Liver (tissue), 3 donors: ENCODE results near the gene TCF12.

ENCODE experiments used
- CTCF ChIP-seq: fragments of 150-350 bp; IDR thresholded peaks from 2 replicates; pipeline ENCODE4 v1.5.1; 2017; ENCODE audit warnings: improper control_type of control experiment, low read depth, low read length; ENCODE audit not compliant: missing input control
- EGR1 ChIP-seq, 2 donors: IDR thresholded peaks; 2 replicates each; pipeline ENCODE4 v1.6.1; 2016 to 2018; ENCODE audit warnings: antibody characterized with exemption in 2 of 2, low read depth in 2 of 2
- FOXA1 ChIP-seq: IDR thresholded peaks from 2 replicates; pipeline ENCODE4 v1.6.1; 2016; ENCODE audit warnings: antibody characterized with exemption
- FOXA2 ChIP-seq: IDR thresholded peaks from 2 replicates; pipeline ENCODE4 v1.6.1; 2016; ENCODE audit warnings: antibody characterized with exemption
- GABPA ChIP-seq, 2 donors: IDR thresholded peaks in 1 of 2; conservative IDR thresholded peaks in 1 of 2; 2 replicates each; pipeline ENCODE4 v1.6.1; 2016; ENCODE audit warnings: antibody characterized with exemption in 2 of 2, mild to moderate bottlenecking in 1 of 2, moderate library complexity in 1 of 2
- JUND ChIP-seq, 2 donors: IDR thresholded peaks; 2 replicates each; pipeline ENCODE4 v1.6.1; 2016; ENCODE audit warnings: antibody characterized with exemption in 2 of 2
- MAX ChIP-seq: IDR thresholded peaks from 2 replicates; pipeline ENCODE4 v1.6.1; 2016; ENCODE audit warnings: antibody characterized with exemption
- RAD21 ChIP-seq, 2 donors: IDR thresholded peaks; 2 replicates each; pipeline ENCODE4 v1.6.1; 2016; ENCODE audit warnings: antibody characterized with exemption in 2 of 2, mild to moderate bottlenecking in 2 of 2
- REST ChIP-seq: IDR thresholded peaks from 2 replicates; pipeline ENCODE4 v1.6.1; 2016; ENCODE audit warnings: antibody characterized with exemption, mild to moderate bottlenecking
- RXRA ChIP-seq, 2 donors: IDR thresholded peaks; 2 replicates each; pipeline ENCODE4 v1.6.1; 2017 to 2018; ENCODE audit warnings: antibody characterized with exemption in 2 of 2, mild to moderate bottlenecking in 1 of 2
- TAF1 ChIP-seq: conservative IDR thresholded peaks from 2 replicates; pipeline ENCODE4 v1.6.1; 2016; ENCODE audit warnings: antibody characterized with exemption, mild to moderate bottlenecking
- YY1 ChIP-seq: IDR thresholded peaks from 2 replicates; pipeline ENCODE4 v1.6.1; 2016; ENCODE audit warnings: antibody characterized with exemption, mild to moderate bottlenecking
- ZBTB33 ChIP-seq: IDR thresholded peaks from 2 replicates; pipeline ENCODE4 v1.6.1; 2016; ENCODE audit warnings: antibody characterized with exemption
- donor health status: healthy.
- donor health status: healthy.

GRCh38 chr15:57328479-57328878 is 410.0 kb downstream of the TCF12 start:
- TF ChIP-seq CTCF (no peak), REST (no peak), YY1 (no peak), GABPA (IDR thresholded peaks at IDR 0.05 in 1 of 2, conservative IDR thresholded peaks at IDR 0.05 in 1 of 2) (no peak), MAX (no peak), JUND (IDR thresholded peaks at IDR 0.05) (peak in 1 of 2 donors; percentile 8), ZBTB33 (no peak), RAD21 (IDR thresholded peaks at IDR 0.05) (no peak), RXRA (IDR thresholded peaks at IDR 0.05) (no peak), FOXA2 (no peak), TAF1 (no peak), FOXA1 (no peak), EGR1 (IDR thresholded peaks at IDR 0.05; ENCODE audit: low read depth in 2 of 2) (no peak)
